Neural crest cell (in vitro differentiated cells): ENCODE measurements around the gene DNASE1L2. TPM values are rescaled to one million over a fixed set of nuclear protein-coding genes. Genes with fewer than 3 reads are reported as not detected.

Experiments used
- DNase-seq: peaks from one replicate; pipeline ENCODE4 v3.0.0; 2021; ENCODE audit warnings: low read depth, mixed read lengths, low spot score
- H3K27ac Mint-ChIP-seq: one replicate; pipeline ENCODE4 v1.8.0; 2021; ENCODE audit warnings: mild to moderate bottlenecking, mixed read lengths; ENCODE audit not compliant: unreplicated experiment
- H3K27me3 Mint-ChIP-seq: 2 replicates; pipeline ENCODE4 v1.8.0; 2021; ENCODE audit warnings: low read depth, mild to moderate bottlenecking, mixed read lengths
- H3K36me3 Mint-ChIP-seq: 2 replicates; pipeline ENCODE4 v1.8.0; 2021; ENCODE audit warnings: low read depth, mild to moderate bottlenecking, mixed read lengths
- H3K4me1 Mint-ChIP-seq: 2 replicates; pipeline ENCODE4 v1.8.0; 2021; ENCODE audit warnings: mixed read lengths
- H3K4me3 Mint-ChIP-seq: one replicate; pipeline ENCODE4 v1.8.0; 2021; ENCODE audit warnings: mild to moderate bottlenecking, mixed read lengths
- H3K9me3 Mint-ChIP-seq: 2 replicates; pipeline ENCODE4 v1.8.0; 2021; ENCODE audit warnings: mixed read lengths
- total RNA-seq: library from RNA; stranded (reverse); gene quantifications from 2 replicates; pipeline ENCODE4 v1.2.1, GENCODE V29; 2021
- TF ChIP-seq, protein P1 (sequence below): fragments of 200-600 bp; sonication (generic); conservative IDR thresholded peaks from 2 replicates; pipeline ENCODE4 v1.5.0; 2021; ENCODE audit warnings: antibody characterized with exemption, mild to moderate bottlenecking

The DNASE1L2 gene
- total RNA-seq, 1 donor from 2014 or later: 1.6 TPM

GRCh38 chr16:2278956-2279800 lies 42.9 kb downstream of the DNASE1L2 start:
- TF ChIP-seq, protein P1, sequence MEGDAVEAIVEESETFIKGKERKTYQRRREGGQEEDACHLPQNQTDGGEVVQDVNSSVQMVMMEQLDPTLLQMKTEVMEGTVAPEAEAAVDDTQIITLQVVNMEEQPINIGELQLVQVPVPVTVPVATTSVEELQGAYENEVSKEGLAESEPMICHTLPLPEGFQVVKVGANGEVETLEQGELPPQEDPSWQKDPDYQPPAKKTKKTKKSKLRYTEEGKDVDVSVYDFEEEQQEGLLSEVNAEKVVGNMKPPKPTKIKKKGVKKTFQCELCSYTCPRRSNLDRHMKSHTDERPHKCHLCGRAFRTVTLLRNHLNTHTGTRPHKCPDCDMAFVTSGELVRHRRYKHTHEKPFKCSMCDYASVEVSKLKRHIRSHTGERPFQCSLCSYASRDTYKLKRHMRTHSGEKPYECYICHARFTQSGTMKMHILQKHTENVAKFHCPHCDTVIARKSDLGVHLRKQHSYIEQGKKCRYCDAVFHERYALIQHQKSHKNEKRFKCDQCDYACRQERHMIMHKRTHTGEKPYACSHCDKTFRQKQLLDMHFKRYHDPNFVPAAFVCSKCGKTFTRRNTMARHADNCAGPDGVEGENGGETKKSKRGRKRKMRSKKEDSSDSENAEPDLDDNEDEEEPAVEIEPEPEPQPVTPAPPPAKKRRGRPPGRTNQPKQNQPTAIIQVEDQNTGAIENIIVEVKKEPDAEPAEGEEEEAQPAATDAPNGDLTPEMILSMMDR: no peak
- DNase-seq: no peak
- no peak overlapping the region for H3K27ac Mint-ChIP-seq

GRCh38 chr16:2280461-2280860 lies 44.2 kb downstream of the DNASE1L2 start:
- H3K27ac Mint-ChIP-seq: peak overlapping the region; percentile 90

More at GRCh38 chr16:2278956-2279800, 42.9 kb downstream of the DNASE1L2 start:
- Mint-ChIP-seq H3K27me3 (no peaks in the 10 kb centered on the region), H3K36me3 (no peaks in the 10 kb centered on the region), H3K9me3 (no peaks in the 10 kb centered on the region), H3K4me1 (no peaks in the 10 kb centered on the region), H3K4me3 (no peak overlapping the region)

DNA sequence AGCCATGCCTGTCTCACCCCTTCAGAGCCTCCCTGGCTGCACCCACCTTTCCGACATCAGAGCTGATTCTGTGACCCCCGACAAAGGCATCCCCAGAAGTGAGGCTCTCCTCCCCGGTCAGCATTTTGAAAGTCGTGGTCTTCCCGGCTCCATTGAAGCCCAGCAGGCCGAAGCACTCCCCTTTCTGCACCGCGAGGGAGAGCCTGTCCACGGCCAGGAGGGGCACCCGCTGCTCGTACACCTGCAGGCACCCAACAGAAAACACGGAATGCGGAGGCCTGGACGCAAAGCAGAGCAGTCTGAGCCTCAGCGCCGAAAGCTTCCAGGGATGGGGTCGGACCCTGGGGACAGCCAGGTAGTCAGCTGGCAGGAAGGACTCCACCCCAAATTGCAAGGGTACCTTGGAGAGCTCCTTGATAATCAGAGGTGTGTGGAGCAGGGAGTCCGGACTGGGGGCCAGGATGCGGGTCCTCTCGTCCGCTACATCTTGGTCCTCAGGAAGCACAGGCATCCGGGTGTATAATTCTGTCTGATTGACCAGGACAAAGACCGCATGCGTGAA lies 44.8 kb downstream of the DNASE1L2 start:
- Mint-ChIP-seq H3K9me3 (no peaks in the 10 kb centered on the region), H3K27me3 (no peaks in the 10 kb centered on the region), H3K27ac (peak overlapping the region; percentile 90), H3K4me1 (no peaks in the 10 kb centered on the region), H3K36me3 (no peaks in the 10 kb centered on the region), H3K4me3 (no peak overlapping the region)
- TF ChIP-seq, protein P1: no peak
- DNase-seq: no peak

More at GRCh38 chr16:2280461-2280860, 44.2 kb downstream of the DNASE1L2 start:
- no peak for DNase-seq
- H3K27me3 Mint-ChIP-seq: no peaks in the 10 kb centered on the region
- no peaks in the 10 kb centered on the region for H3K36me3 Mint-ChIP-seq
- no peaks in the 10 kb centered on the region for H3K4me1 Mint-ChIP-seq
- TF ChIP-seq, protein P1: no peak
- no peak overlapping the region for H3K4me3 Mint-ChIP-seq
- no peaks in the 10 kb centered on the region for H3K9me3 Mint-ChIP-seq

- no peak overlapping the region for H3K4me3 Mint-ChIP-seq
- H3K4me1 Mint-ChIP-seq: no peaks in the 10 kb centered on the region
- no peaks in the 10 kb centered on the region for H3K27me3 Mint-ChIP-seq
- H3K36me3 Mint-ChIP-seq: no peaks in the 10 kb centered on the region
- no peaks in the 10 kb centered on the region for H3K9me3 Mint-ChIP-seq
- no peak for DNase-seq
- H3K27ac Mint-ChIP-seq: no peak overlapping the region
- TF ChIP-seq, protein P1: no peak
These were observed 46.0 kb downstream of the DNASE1L2 start for GRCh38 chr16:2282262-2282661.

- TF ChIP-seq, protein P1: no peak
- no peaks in the 10 kb centered on the region for H3K27me3 Mint-ChIP-seq
- no peaks in the 10 kb centered on the region for H3K9me3 Mint-ChIP-seq
- no peaks in the 10 kb centered on the region for H3K4me1 Mint-ChIP-seq
- H3K4me3 Mint-ChIP-seq: no peak overlapping the region
- H3K27ac Mint-ChIP-seq: no peak overlapping the region
- no peak for DNase-seq
- H3K36me3 Mint-ChIP-seq: no peaks in the 10 kb centered on the region
These were observed 46.8 kb downstream of the DNASE1L2 start for GRCh38 chr16:2282866-2283555.
